Renal cortical epithelial cell (primary cell): ENCODE data around the gene PIGM. TPM values are rescaled to one million over a fixed set of nuclear protein-coding genes. Genes with fewer than 3 reads are reported as not detected.
A peak's percentile ranks its signal among the peaks of the same experiment; 100 is the strongest.

Source experiments
- DNase-seq: peaks from one replicate; pipeline ENCODE4 v3.0.0-alpha.2; 2011; ENCODE audit warnings: low read depth
- total RNA-seq: library from RNA; depleted of rRNA; stranded (reverse); fragments of >200 nt; gene quantifications from 2 replicates; pipeline ENCODE4 v1.2.3, GENCODE V29; 2014

Gene PIGM
- total RNA-seq, 1 donor from 2014 or later = 5.2 TPM

- no peak for DNase-seq
Measured at GRCh38 chr1:160022330-160023310, 9.2 kb downstream of the PIGM start.

DNA sequence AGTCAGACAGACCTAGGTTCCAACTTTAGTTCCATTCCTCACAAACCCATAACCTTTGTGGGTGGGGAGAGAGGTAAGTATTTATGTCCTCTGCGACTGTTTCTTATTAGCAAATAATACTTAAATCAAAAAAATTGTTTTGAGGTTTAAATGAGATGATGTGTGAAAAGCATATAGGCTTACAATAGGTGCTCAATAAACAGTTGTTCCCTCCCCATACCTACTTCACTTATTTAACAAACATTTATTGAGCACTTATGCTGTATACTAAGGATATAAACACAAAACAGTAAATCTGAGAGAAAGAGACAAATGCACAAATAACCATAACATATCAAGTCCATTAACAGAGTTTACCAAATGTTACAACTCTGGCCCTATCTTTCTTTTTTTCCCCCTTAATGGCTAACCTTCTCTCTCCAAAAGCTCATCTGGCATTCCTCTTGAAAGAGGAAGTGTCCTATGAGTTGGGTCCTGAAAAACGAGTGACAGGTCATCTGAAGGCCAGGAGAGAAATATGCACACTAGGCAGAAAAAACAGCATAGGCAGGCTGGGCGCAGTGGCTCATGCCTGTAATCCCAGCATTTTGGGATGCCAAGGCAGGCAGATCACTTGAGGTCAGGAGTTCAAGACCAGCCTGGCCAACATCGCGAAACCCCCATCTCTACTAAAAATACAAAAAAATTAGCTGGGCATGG lies 10.3 kb downstream of the PIGM start:
- no peak for DNase-seq

- no peak for DNase-seq
Measured at GRCh38 chr1:160020196-160020595, 11.6 kb downstream of the PIGM start.

GRCh38 chr1:160018900-160019299 lies 12.9 kb downstream of the PIGM start:
- peak; percentile 44 for DNase-seq

- DNase-seq = no peak
Measured at GRCh38 chr1:160018347-160018746, 13.4 kb downstream of the PIGM start.

GRCh38 chr1:160017592-160017991 lies 14.2 kb downstream of the PIGM start:
- no peak for DNase-seq

DNA sequence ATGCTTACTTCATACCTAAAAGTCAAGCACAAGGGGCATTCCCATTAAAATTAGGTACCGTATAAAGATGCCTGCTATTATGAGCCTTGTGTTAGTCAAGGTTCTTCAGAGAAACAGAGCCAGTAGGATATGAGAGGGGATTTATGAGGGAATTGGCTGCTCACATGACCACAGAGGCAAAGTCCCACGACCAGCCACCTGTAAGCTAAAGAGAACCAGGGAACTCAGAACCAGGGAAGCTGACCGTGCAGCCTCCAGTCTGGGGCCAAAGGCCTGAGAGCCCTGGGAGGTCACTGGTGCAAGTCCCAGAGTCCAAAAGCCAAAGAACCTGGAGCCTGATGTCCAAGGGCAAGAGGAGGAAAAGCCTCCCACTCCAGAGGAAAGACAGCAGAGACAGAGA lies 20.0 kb downstream of the PIGM start:
- DNase-seq = no peak

GRCh38 chr1:160009801-160010200 lies 22.0 kb downstream of the PIGM start:
- no peak for DNase-seq

GRCh38 chr1:160009081-160009480 lies 22.7 kb downstream of the PIGM start:
- no peak for DNase-seq

GRCh38 chr1:160007577-160008200 lies 24.1 kb downstream of the PIGM start:
- DNase-seq = peak; percentile 35

DNA sequence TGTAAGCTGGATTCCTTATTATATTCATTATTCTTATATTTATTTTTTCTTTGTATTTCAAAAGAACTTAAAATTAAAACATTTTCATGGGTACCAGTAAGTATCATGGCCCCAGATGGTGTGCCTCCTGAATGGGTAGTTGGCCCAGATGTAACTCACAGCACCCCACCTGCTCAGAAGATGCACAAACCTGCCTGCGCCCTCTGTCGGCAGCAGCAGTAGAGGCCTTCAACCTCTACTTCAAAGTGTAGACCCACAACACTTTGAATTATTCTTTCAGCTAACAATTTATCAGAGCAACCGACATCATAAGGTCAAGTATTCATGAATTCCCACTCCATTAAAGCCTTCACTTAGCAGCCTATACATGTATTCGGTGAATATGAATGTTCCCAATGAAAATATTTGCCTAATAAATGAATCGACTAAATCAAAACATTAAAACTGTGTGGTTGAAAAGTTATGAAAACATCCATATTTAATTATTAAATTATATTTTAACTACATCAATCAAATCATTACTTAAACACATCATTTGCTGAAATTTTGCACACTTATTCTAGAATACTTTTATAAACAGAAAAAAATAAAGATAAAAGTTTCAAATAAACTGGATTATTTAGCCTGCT lies 25.4 kb downstream of the PIGM start:
- DNase-seq = peak; percentile 46

DNA sequence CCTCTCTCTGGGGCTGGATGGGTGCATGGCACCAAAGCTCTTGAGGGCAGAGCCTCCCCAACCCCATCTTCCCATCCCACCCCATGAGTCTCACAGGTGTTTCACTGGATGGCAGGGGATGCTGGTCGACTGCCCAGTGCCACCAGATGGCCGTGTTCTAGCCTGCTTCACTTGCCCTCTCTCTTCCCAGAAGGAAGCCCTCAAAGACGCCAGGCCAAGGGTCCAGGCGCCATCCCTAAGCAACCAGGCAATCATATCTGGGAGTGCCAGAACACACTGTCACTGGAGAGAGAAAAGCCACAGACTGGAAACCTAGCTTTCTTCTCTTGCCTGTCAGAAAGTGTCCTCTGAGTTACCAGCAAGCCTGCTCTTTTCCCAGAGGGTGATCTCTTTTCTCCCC lies 26.7 kb downstream of the PIGM start:
- DNase-seq = no peak

DNA sequence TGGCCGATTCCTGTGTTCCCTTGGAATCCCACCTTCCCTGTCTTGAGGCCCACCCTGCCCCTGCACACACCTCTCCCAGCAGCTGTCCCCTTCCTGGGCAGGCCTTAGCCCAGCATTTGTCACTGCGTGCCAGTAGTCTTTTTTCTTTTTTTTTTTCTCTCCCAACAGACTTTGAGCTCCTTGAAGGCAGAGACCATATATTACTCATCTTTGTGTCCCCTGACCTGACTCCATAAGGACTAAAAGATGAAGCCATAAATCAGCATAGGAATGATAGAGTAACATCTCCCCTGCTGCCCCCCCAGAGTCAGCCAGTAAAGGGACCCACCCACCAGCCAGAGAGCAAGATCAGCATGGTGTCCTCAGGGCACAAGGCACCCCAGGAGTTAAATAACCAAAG lies 27.4 kb downstream of the PIGM start:
- no peak for DNase-seq

DNA sequence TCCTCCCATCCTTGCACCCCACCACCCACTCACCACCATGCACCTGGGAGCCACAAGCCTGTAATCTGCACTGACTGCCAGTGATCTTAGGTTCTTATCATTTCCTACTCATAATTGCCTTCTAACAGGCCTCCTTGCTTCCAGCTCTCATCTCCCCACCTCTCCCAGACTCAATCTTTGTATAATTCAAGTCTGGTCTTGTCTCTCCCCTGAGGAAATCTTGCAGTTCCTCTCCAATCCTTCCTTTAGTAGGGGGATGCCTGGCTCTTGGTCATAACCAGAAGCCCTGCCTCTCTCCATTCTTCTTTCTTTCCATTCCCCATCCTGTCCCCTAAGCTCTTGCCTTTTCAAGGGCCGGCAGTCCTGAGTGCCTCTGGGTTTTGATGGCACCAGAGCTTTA lies 27.8 kb downstream of the PIGM start:
- no peak for DNase-seq

DNA sequence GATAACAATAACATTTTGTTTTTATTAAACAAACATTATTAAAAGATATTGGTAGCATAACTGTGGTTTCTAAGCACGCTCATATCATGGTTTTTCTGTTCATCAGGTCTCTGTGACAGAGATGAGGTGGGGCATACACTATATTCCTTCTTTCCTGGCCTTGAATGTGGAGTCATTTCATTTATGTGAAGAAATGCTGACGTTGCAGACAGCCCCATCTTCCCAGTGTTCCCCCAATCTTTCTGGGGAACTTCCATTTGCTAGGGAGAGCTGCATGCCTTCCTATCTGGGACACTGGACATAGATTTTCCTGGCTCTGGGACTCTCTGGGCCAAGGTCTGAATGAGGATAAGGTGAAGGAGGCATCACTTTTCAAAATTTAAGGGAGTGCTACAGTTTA lies 30.4 kb downstream of the PIGM start:
- no peak for DNase-seq

GRCh38 chr1:159999204-159999603 lies 32.6 kb downstream of the PIGM start:
- DNase-seq = no peak

- peak; percentile 63 for DNase-seq
Measured at GRCh38 chr1:159996653-159997052, 35.1 kb downstream of the PIGM start.

DNA sequence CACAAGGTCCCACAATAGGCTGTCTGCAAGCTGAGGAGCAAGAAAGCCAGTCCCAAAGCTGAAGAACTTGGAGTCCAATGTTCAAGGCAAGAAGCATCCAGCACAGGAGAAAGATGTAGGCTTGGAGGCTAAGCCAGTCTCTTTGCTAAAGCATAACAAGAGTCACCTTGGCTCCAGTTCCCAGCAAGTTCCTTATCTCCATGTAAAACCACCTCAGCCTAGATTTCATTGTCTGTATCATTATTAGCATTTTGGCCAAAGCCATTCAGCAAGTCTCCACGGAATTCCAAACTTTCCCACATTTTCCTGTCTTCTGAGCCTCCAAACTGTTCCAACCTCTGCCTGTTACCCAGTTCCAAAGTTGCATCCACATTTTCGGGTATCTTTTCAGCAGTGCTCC lies 36.9 kb downstream of the PIGM start:
- no peak for DNase-seq

DNA sequence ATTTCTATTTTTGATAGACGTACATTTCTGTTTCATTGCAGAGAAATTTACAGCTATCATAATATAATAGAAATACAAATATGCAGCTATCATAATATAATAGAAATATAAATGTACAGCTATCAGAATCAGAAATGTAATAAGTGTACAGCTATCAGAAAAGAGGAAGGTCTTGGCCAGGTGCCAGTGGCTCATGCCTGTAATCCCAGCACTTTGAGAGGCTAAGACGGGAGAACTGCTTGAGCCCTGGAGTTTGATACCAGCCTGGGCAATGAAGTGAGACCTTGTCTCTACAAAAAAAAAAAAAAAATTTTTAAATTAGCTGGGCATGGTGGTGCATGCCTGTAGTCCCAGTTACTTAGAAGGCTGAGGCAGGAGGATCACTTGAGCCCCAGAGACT lies 37.9 kb downstream of the PIGM start:
- no peak for DNase-seq

DNA sequence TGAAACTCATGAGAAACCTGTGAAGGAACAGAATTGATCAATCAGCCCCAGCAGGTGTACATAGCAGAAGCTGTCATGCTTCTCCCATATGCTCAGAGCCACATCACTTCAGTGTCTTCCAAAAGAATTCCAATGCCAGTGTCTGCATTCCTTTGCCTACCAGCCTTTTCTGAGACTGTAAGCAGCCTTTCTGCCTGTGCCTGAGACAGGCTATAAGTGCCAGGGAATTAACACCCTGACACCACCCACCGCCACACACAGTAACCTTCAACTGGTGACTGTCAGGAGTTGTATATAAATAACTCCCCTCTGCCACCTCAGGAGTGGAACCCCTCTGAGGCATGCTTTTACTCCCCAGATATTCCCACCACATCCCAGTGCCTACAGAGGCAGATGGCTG lies 39.6 kb downstream of the PIGM start:
- DNase-seq = no peak

DNA sequence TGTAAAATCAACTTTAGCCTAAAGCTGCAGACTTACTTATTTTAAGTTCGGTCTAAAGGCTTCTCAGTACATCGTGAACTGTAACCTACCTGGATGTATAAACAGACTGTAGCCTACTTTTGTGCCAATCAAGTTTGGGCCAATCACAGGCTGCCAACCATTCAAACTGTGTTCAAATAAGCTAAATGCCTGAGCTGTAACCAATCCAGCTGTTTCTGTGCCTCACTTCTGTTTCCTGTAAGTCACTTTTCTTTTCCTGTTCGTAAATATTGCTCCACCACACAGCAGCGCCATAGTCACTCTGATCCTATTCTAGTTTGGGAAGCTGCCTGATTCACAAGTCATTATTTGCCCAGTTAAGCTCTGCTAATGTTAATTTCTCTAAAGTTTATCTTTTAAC lies 40.3 kb downstream of the PIGM start:
- DNase-seq = no peak

- no peak for DNase-seq
Measured at GRCh38 chr1:159990005-159990404, 41.8 kb downstream of the PIGM start.
